Kidney glomerular epithelial cell (primary cell): ENCODE data around the gene ECT2.
"Not testable (repeated sequence)": the region's sequence is repeated elsewhere in the genome, so short reads cannot be mapped to it uniquely, and the experiment has no call there.

Experiments used
- DNase-seq: peaks from one replicate; lab custom pipeline; 2025; lab: John Stamatoyannopoulos, UW

The ECT2 gene

DNA sequence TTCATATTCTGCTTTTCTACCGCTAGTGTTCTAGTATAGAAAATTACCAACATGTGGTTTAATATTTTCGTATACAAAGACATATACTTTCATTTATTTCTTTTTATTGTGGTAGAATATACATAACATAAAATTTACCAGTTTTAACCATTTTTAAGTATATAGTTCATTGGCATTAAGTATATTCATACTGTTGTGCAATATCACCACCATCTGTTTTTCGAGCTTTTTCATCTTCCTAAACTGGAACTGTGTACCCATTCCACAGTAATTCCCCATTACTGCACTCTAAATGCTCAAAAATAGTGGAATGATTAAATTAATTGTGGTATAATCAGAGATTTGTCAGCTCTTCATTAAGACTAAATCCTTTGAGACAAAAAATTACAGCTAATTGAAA, 62.9 kb downstream of the ECT2 start:
- DNase-seq: no peak

- DNase-seq: no peak
These were observed 64.2 kb downstream of the ECT2 start for GRCh38 chr3:172814738-172815137.

DNA sequence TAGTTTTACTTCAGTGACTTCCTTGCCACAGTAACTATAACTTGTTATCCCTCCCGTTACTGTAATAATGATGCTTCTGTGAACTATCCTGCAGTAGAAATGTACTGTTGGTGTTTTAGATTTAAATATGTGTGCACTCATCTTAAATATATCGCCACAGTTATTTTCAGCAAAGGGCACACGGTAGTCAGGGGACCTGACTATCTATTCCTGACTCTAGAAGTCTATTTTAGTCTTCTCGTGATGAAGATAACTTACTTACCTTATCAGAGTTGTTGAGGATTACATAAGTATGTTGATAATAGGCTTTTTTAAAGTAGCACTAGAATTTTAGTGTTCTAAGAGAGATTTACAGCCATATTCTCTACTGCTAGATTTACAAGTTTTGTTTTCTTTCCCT, 65.3 kb downstream of the ECT2 start:
- DNase-seq: no peak

GRCh38 chr3:172816281-172816680, 65.8 kb downstream of the ECT2 start:
- DNase-seq: no peak

GRCh38 chr3:172816968-172817367, 66.4 kb downstream of the ECT2 start:
- DNase-seq: no peak

- DNase-seq: no peak
These were observed 70.0 kb downstream of the ECT2 start for GRCh38 chr3:172820492-172820891.

DNA sequence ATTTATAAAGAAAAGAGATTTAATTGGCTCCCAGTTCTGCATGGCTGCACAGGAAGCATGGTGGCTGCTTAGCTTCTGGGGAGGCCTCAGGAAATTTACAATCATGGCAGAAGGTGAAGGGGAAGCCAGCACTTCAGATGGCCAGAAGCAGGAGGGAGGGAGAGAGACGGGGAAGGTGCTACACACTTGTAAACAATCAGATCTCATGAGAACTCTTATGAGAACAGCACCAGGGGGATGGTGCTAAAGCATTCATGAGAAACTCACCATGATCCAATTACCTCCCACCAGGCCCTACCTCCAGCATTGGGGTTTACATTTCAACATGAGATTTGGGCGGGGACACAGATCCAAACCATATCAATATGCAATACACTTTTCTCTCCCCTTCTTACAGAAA, 73.7 kb downstream of the ECT2 start:
- DNase-seq: no peak

- DNase-seq: not testable (repeated sequence)
These were observed 76.7 kb downstream of the ECT2 start for GRCh38 chr3:172827231-172827630.

DNA sequence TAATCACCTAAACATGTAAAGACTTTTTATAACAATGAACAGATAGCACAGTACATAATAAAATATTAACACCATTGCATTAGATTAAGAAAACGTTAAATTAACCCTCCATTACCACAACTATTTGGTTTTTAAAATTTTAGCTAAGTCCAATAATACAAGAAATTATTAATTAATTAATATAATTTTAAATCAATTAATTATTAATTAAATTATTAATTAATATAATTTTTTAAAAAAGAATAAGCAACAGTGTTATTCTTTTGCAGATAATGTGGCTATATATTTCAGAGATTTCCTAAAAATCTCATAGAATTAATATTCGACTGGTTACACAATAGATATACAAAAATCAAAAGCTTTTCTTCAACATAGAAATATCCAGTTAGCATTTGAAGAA, 82.5 kb downstream of the ECT2 start:
- DNase-seq: no peak

- DNase-seq: peak; percentile 28
These were observed 86.0 kb downstream of the ECT2 start for GRCh38 chr3:172836390-172836997.

GRCh38 chr3:172839679-172840078, 89.2 kb downstream of the ECT2 start:
- DNase-seq: no peak

DNA sequence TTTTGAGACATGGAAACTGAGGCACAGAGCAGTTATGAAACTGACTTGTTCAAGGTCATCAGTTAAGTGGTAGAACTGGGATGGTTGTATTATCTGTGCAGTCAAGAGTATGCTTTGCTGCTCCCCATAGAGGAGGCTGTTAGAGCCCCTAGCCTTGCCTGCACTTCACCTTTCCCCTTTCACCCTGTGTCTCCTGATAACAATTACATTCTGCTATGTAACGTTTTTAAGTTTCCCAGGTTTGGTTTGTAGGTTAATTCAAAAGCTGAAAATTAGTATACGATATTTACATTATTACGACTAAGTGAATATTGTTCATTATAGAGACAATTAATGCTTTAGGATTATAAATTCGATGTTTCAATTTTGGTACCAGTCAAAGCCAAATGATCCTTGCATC, 89.9 kb downstream of the ECT2 start:
- DNase-seq: no peak

- no peak for DNase-seq
These were observed 90.4 kb downstream of the ECT2 start for GRCh38 chr3:172840913-172841312.

DNA sequence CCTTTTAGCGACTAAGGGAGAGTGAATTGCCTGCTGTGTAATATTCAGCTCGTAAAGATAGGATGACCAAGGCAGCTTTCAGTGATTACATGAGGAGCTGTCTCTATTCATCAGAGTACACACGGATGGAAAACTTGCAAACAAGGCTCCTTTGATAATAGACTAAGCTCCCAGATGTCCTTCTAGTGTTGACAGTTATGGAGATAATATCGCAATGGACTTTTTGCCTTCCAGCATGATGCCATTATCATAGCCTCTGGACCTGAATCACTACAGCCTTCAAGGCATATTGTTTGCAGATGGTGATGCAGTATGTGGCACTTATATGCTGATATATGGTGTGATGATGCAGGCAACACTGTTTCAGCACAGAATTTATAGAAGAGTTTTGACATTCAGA, 93.9 kb downstream of the ECT2 start:
- DNase-seq: no peak

- DNase-seq: no peak
These were observed 95.6 kb downstream of the ECT2 start for GRCh38 chr3:172846103-172846561.

DNA sequence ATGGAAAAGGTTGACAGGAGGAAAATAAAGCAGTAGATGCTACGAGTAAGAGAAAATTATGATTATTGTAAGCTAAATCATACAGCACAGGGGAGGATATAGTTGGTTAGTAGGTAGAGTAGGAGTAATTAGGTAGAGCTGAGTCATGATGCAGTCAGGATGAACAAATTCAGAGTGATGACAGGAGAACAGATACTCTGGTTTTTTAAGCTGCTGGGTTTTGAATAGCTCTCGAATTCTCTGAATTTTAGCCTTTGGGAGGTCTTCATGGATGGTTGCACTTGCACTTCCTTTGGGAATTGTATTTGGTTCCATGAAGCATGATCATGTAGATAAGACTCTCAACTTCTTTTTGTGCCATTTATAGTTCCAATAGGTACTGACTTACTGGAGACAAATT, 96.2 kb downstream of the ECT2 start:
- DNase-seq: peak; percentile 96

- DNase-seq: no peak
These were observed 96.8 kb downstream of the ECT2 start for GRCh38 chr3:172847292-172847691.

DNA sequence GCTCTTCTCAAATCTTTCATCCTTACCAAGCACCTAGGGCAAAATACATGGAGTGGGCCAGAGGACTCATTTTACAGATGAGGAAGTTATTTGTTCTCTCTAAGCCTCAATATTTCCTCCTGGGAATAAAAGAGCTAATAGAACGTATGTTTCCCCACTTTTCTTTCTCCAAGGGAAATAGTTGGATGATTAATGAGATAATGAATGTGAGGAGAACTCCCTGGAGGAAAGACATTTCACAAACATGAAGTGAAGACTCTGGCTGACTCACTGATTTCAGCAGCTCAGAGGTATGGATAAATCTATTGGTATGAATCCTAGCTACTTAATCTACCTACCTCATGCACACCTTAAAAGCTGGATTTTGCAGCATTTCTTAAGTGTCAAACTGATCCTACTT, 98.4 kb downstream of the ECT2 start:
- DNase-seq: peak; percentile 60

DNA sequence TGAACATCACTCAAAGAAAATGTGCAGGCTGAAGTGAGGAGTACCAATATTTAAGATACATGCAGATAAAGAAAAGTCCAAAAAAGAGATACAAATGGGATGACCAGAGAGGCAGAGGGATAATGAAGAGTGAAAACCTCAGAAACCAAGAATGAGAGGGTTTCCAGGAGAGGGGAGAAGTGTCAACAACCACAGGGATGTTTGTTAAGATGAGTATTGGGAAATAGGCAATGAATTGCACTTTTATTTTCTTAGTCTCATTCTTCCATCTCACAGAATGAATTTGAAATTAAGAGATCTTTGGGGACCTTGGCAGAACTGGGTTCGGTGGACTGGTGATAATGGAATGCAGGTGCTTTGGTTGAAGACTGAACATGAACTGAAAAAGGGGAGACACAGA, 102.5 kb downstream of the ECT2 start:
- DNase-seq: no peak

DNA sequence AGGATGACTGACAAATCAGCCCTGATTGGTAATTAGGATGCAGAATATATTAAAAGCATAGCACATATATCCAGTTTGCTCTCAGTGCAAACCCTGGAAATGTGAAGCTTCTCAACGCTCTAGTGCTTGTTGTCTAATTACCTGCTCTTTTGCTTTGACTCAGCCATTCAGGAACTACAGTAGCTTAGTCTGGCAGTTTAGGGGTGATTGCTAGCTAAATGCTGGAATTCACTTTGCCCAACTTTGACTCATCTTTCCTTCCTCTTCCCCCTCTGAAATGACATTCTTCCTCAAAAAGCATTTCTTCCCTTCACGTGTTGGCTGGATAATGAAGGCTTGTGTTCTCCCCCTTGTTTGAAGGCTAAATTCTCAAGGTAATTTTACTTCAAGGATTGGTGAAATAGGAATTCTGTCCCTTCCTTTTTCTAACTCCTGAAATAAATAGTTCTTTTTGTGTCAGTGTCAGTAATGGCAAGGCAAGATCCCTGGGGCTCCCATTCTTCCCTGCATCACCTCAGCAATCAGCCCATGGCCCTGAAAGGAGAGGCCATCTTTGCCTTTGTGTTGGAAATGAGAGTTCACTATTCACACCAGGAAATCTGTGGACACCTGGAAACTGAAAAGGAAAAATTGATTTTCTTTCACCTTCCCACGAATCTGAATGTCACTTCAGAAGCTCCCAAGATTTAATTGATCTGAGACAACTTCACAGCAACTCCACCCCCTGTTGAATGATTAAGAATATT, 103.6 kb downstream of the ECT2 start:
- DNase-seq: peak; percentile 31

DNA sequence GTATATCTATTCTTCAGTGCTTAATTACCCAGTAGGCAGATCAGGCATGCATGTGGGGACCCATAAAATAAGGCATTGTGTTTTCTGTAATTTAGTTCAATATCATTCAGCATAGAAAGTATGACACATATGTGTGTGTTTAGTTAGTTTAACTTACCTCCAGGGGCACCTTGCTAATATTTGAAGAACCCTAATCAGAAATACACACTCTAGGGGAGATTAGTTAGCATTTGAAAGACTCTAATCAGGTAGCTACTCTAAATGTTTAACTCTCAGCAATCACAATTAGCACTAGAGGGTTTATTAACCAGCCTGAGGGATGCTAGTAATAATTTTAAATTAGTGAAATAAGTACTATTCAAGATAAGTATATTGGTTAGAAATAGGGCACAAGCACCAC, 104.5 kb downstream of the ECT2 start:
- DNase-seq: no peak

DNA sequence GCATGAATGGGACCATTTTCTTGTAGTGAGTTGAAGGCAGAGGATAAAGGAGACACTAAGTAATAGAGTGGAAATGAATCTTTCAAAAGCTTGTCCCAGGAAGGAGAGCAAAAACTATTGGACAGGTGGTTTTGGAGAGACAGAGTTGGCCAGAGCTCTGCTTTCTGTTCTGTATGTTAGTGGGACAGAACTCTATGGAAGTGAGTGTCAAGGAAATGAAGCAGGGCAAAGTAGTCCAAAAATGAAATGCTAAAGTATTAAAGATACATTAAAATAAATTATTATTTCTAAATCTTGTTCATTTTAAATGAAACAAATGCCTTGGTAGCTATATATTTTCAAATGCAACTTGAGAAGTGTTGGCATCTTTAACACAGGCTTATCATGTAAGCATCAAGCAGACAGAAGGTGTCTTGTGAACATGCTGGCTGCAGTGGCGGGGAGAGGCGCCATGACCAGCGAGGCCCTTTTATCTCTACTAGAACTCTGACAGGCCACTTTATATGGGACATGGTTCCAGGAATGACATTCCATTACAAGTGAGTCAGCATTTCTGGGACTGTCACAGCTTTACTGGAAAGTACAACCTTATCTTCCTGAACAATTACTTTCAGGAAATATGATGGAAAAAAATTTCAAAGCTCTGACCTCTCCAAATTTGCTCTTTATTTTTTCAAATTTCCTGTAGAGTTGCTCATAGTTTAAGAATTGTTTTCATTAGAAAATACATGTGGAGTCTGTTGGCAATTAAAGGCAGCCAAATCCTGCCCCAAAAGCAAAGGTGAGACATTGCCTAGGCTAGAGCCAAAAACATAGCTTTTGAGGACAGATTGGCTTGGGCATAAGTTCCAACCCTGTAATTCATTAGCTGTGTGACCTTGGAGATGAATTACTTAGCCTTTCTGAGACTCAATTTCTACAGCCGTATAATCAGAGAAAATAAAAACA, 106.5 kb downstream of the ECT2 start:
- no peak for DNase-seq

GRCh38 chr3:172859041-172859440, 108.5 kb downstream of the ECT2 start:
- DNase-seq: no peak
